A673 (cell line): Measurements from ENCODE around the gene EXOC4. TPM values are rescaled to one million over a fixed set of nuclear protein-coding genes. Genes with fewer than 3 reads are reported as not detected.

Source experiments
- BruUV-seq: library from RNA; stranded (reverse); fragments of 400-500 nt; replicated peaks from 2 replicates; lab custom pipeline; 2021; lab: Mats Ljungman, UMichigan
- CTCF ChIA-PET: fragments of 300-600 bp; sonication (Branson Sonifier 250); formaldehyde crosslinking; loops from one replicate; lab custom pipeline; 2022; ENCODE audit warnings: antibody characterized with exemption; lab: Charles Lee
- POLR2A ChIA-PET: fragments of 300-600 bp; sonication (Branson Sonifier 250); formaldehyde crosslinking; loops from one replicate; lab custom pipeline; 2022; ENCODE audit warnings: antibody characterized with exemption; ENCODE audit not compliant: low non-redundant PET; lab: Charles Lee
- DNase-seq: peaks from one replicate; pipeline ENCODE4 v3.0.0-alpha.2; 2015; ENCODE audit warnings: low spot score
- H3K27ac ChIP-seq: fragments of 200-600 bp; sonication (generic); 2 replicates; pipeline ENCODE4 v1.5.1; 2016; ENCODE audit warnings: mixed run types, low read depth, mild to moderate bottlenecking, mixed read lengths, antibody characterized with exemption, low read length; ENCODE audit not compliant: poor library complexity, severe bottlenecking
- H3K27me3 ChIP-seq: fragments of 200-600 bp; sonication (generic); replicated peaks from 2 replicates; pipeline ENCODE4 v1.6.1; 2017; ENCODE audit warnings: mixed run types, low read depth, mild to moderate bottlenecking, mixed read lengths, antibody characterized with exemption, low read length; ENCODE audit not compliant: insufficient read depth, poor library complexity
- H3K36me3 ChIP-seq: fragments of 200-600 bp; sonication (generic); 2 replicates; pipeline ENCODE4 v1.6.1; 2016; ENCODE audit warnings: mixed run types, mild to moderate bottlenecking, mixed read lengths, antibody characterized with exemption, low read length; ENCODE audit not compliant: insufficient read depth, poor library complexity, severe bottlenecking
- H3K4me1 ChIP-seq: fragments of 200-600 bp; sonication (generic); 2 replicates; pipeline ENCODE4 v1.6.1; 2017; ENCODE audit warnings: mixed run types, mild to moderate bottlenecking, mixed read lengths, antibody characterized with exemption, low read length; ENCODE audit not compliant: insufficient read depth, poor library complexity, severe bottlenecking
- H3K4me3 ChIP-seq: fragments of 200-600 bp; sonication (generic); 2 replicates; pipeline ENCODE4 v1.5.1; 2016; ENCODE audit warnings: low read depth, mixed run types, mild to moderate bottlenecking, mixed read lengths, low read length; ENCODE audit not compliant: poor library complexity, severe bottlenecking
- H3K9me3 ChIP-seq: fragments of 200-600 bp; sonication (generic); 2 replicates; pipeline ENCODE4 v1.6.1; 2016; ENCODE audit warnings: mixed run types, low read depth, mild to moderate bottlenecking, mixed read lengths, antibody characterized with exemption, low read length; ENCODE audit not compliant: poor library complexity, severe bottlenecking
- CTCF ChIP-seq: fragments of 300-800, 200-600 bp; sonication (generic); conservative IDR thresholded peaks from 2 replicates; pipeline ENCODE4 v1.5.1; 2017; ENCODE audit warnings: low read depth, mild to moderate bottlenecking, antibody characterized with exemption, low read length, moderate library complexity, mixed read lengths
- EZH2 ChIP-seq: fragments of 200-600 bp; sonication (generic); IDR thresholded peaks from 2 replicates; pipeline ENCODE4 v1.6.1; 2017; ENCODE audit warnings: borderline replicate concordance, low read depth, mild to moderate bottlenecking, mixed read lengths, antibody characterized with exemption, low read length; ENCODE audit not compliant: poor library complexity, severe bottlenecking
- intact Hi-C: fragments of 100-400 bp; cut with micrococcal nuclease; formaldehyde crosslinking; loops from one replicate; pipeline ENCODE4 v1.10.0; 2022; ENCODE audit not compliant: unreplicated experiment
- total RNA-seq: library from RNA; stranded (reverse); gene quantifications from 2 replicates; pipeline ENCODE4 v1.2.3, GENCODE V29; 2021

EXOC4 gene
- total RNA-seq, 1 experiment from 2014 or later, result 66.1 TPM

- ChIA-PET POLR2A (no interaction called here), CTCF (no interaction called here)
- no TSS peak for BruUV-seq
- Histone ChIP-seq H3K36me3 (no peaks in the 10 kb centered on the region), H3K4me3 (no peak overlapping the region), H3K27ac (no peak overlapping the region), H3K27me3 (peaks cover 4% of the 10 kb centered on the region), H3K9me3 (no peaks in the 10 kb centered on the region), H3K4me1 (no peaks in the 10 kb centered on the region)
- TF ChIP-seq CTCF, result no peak
- no peak for TF ChIP-seq EZH2
- DNase-seq, result no peak
- intact Hi-C loops, result no loop called here
Observed at GRCh38 chr7:133246558-133246957, 6.3 kb upstream of the EXOC4 start.

- H3K27me3 ChIP-seq, result no peaks in the 10 kb centered on the region
- POLR2A ChIA-PET, result no interaction called here
- H3K9me3 ChIP-seq, result no peaks in the 10 kb centered on the region
- DNase-seq, result no peak
- no peaks in the 10 kb centered on the region for H3K36me3 ChIP-seq
- H3K4me3 ChIP-seq, result no peak overlapping the region
- intact Hi-C loops, result no loop called here
- BruUV-seq, result no TSS peak
- CTCF ChIA-PET, result no interaction called here
- TF ChIP-seq CTCF, result no peak
- TF ChIP-seq EZH2, result no peak
- H3K27ac ChIP-seq, result no peak overlapping the region
- H3K4me1 ChIP-seq, result no peaks in the 10 kb centered on the region
Observed at GRCh38 chr7:133248901-133249300, 4.0 kb upstream of the EXOC4 start.

GRCh38 chr7:133252506-133252857, 396 bp upstream of the EXOC4 start:
- no peaks in the 10 kb centered on the region for H3K36me3 ChIP-seq
- intact Hi-C loops, result no loop called here
- no peaks in the 10 kb centered on the region for H3K4me1 ChIP-seq
- BruUV-seq, result no TSS peak
- CTCF ChIA-PET, result interaction anchor here (0.6 to 0.7 kb wide), 2 partner anchors 92 to 419 kb away, joined by 3 read pairs; no protein-coding TSS in a partner anchor
- POLR2A ChIA-PET, result interaction anchor here (0.6 kb wide), 1 partner anchor 27 kb away, joined by 4 read pairs; no protein-coding TSS in a partner anchor
- TF ChIP-seq CTCF (no peak), EZH2 (no peak)
- no peaks in the 10 kb centered on the region for H3K9me3 ChIP-seq
- H3K4me3 ChIP-seq, result peak overlapping the region; percentile 93
- H3K27ac ChIP-seq, result no peak overlapping the region
- no peaks in the 10 kb centered on the region for H3K27me3 ChIP-seq
- DNase-seq, result no peak
